ENCODE measurements around the gene SEC22B.
"Not testable (repeated sequence)": the region's sequence is repeated elsewhere in the genome, so short reads cannot be mapped to it uniquely, and the experiment has no call there.

DNA sequence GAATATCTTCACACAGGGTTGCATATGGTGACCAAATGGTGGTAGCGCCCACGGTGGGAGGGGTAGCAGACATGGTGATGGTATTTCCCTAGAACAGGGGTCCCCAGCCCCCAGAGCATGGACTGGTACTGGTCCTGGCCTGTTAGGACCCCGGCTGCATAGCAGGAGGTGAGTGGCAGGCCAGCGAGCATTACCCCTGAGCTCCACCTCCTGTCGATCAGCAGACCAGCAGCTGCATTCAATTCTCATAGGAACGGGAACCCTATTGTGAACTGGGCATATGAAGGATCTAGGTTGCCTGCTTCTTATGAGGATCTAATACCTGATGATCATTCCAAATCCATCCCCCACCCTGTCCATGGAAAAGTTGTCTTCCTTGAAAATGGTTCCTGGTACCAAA, 34.4 kb upstream of the SEC22B start:
- TF ChIP-seq, protein P1, sequence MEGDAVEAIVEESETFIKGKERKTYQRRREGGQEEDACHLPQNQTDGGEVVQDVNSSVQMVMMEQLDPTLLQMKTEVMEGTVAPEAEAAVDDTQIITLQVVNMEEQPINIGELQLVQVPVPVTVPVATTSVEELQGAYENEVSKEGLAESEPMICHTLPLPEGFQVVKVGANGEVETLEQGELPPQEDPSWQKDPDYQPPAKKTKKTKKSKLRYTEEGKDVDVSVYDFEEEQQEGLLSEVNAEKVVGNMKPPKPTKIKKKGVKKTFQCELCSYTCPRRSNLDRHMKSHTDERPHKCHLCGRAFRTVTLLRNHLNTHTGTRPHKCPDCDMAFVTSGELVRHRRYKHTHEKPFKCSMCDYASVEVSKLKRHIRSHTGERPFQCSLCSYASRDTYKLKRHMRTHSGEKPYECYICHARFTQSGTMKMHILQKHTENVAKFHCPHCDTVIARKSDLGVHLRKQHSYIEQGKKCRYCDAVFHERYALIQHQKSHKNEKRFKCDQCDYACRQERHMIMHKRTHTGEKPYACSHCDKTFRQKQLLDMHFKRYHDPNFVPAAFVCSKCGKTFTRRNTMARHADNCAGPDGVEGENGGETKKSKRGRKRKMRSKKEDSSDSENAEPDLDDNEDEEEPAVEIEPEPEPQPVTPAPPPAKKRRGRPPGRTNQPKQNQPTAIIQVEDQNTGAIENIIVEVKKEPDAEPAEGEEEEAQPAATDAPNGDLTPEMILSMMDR (IDR thresholded peaks at IDR 0.05; ENCODE audit: low read depth, low read length) = not testable (repeated sequence)
- TF ChIP-seq POLR2A (IDR thresholded peaks at IDR 0.05; ENCODE audit: extremely low read depth, insufficient read length) = not testable (repeated sequence)
- TF ChIP-seq, protein P2, sequence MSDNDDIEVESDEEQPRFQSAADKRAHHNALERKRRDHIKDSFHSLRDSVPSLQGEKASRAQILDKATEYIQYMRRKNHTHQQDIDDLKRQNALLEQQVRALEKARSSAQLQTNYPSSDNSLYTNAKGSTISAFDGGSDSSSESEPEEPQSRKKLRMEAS (IDR thresholded peaks at IDR 0.05; ENCODE audit: low read depth, low read length) = not testable (repeated sequence)
